MV-4-11 (cell line): ENCODE measurements around the gene MAP3K20.
A peak's percentile ranks its signal among the peaks of the same experiment; 100 is the strongest.
"Not testable (repeated sequence)": the region's sequence is repeated elsewhere in the genome, so short reads cannot be mapped to it uniquely, and the experiment has no call there.

Experiments used
- DNase-seq: peaks from one replicate; lab custom pipeline; 2025; lab: John Stamatoyannopoulos, UW

Gene MAP3K20

DNA sequence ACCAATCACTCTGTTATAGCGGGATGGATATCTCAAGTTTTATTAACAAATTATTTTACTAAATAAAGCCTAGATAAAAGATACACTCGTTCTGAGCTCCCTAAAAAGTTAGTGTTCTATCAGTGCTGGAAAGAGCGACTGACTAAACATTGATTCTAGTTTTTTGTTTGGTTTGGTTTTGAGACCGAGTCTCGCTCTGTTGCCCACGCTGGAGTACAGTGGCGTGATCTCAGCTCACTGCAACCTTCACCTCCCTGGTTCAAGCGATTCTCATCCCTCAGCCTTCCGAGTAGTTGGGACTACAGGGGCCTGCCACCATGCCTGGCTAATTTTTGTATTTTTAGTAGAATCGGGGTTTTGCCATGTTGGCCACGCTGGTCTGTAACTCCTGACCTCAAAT lies 205.2 kb downstream of the MAP3K20 start:
- DNase-seq, result no peak

DNA sequence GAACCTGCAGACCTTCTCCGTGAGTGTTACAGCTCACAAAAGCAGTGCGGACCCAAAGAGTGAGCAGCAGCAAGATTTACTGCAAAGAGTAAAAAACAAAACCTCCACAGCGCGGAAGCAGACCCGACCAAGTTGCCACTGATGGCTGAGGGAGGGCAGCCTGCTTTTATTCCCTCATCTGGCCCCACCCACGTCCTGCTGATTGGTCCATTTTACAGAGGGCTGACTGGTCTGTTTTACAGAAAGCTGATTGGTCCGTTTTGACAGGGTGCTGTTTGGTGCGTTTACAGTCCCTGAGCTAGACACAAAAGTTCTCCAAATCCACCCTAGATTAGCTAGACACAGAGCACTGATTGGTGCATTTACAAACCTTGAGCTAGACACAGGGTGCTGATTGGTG lies 206.3 kb downstream of the MAP3K20 start:
- DNase-seq, result not testable (repeated sequence)

DNA sequence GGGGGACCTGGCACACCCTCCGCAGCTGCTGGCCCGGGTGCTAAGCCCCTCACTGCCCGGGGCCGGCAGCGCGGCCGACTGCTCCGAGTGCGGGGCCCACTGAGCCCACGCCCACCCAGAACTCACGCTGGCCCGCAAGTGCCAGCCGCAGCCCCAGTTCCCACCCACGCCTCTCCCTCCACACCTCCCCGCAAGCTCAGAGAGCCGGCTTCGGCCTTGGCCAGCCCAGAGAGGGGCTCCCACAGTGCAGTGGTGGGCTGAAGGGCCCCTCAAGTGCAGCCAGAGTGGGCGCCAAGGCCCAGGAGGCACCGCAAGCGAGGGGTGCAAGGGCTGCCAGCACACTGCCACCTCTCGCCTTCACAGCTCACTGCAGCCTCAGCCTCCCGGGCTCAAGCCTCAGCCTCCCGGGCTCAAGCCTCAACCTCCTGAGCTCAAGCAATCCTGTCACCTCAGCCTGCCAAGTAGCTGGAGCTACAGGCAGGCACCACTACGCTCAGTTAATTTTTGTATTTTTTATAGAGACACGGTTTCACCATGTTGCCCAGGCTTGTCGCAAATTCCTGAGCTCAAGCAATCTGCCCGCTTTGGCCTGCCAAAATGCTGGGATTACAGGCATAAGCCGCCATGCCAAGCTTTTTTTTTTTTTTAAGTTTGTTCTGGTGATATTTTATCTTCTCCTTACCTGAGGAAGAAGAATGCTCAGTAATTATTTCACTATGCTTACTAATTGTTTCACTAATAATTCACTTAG lies 207.3 kb downstream of the MAP3K20 start:
- DNase-seq, result no peak

DNA sequence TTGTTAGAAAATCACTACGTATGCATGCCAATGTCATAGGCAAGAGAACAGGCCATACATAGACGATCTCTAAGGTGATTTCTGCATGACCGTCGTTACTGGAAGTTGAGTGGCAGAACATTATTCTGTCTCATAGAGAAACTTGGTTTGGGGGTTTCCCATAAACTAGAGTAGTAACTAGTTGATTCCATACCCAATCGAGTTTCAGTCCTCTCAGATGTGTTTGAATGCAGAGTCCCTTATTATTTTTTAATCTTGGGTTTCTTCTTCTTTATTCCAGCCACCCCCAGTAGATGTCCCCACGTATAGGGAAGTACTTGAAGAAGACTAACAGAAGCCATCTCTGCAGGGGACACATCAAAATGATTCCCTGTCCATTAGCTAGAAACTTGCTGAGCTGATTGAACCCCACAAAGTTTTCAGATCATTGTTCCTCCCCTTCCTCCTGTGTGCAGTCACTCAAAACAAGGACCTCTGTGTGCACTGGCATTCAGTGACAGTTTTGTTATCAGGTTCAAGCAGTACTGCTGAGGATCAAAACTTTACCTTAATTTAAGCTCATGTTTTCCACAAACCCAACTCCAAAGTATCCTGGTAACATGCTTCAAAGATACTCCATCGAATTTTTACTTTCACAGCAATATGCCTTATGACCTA lies 210.6 kb downstream of the MAP3K20 start:
- peak; percentile 27 for DNase-seq

DNA sequence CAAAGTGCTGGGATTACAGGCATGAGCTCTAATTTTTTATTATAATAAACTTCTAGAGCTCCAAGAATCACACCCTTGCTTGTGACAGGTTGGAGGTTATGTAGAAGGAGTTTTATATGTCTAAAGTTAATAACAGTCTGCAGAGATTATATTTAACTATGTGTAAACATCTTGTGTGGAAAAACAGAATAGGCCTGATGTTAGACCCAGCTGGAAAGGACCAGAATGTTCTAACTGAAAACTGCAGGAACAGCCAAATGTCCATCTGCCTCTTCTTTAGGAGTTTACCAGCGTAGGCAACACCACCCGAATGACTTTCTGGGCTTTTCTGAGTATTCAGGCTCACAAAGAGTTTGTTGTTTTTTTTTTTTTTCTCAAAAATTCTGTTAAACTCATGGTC lies 211.9 kb downstream of the MAP3K20 start:
- DNase-seq, result no peak

DNA sequence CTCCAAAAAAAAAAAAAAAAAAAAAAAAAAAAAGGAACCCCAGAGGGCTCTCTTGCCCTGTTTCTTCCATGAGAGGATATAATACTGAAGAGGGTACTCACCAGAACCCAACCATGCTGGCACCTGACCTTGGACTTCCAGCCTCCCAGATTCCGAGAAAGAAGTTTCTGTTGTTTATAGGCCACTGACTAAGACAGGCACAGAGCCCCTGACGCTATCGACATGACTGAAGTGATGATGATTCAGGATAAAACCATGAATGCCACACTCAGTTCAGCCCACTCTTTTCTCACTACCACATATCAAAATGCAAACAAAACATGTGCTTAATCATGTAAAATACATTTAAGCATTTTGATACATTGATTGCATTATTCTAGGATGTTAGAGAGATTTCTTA lies 212.9 kb downstream of the MAP3K20 start:
- DNase-seq, result no peak

DNA sequence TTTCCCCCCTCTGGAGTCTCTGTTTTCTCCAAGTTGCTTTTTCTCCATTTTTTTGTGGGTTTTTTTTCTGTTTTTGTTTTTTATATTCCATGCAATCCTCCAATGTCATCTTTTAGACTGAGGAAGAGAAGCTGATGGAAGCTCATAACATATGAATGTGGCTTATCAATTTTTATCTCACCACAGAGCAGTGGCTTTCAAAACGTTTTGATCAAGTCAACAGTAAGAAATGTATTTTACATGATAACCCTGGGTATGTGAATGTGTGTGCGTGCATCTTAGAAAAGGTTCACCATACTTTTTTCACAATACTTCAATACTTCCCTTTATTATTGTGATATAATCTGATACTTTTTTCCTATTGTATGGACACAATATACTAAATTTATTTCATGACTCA lies 214.4 kb downstream of the MAP3K20 start:
- DNase-seq, result no peak

DNA sequence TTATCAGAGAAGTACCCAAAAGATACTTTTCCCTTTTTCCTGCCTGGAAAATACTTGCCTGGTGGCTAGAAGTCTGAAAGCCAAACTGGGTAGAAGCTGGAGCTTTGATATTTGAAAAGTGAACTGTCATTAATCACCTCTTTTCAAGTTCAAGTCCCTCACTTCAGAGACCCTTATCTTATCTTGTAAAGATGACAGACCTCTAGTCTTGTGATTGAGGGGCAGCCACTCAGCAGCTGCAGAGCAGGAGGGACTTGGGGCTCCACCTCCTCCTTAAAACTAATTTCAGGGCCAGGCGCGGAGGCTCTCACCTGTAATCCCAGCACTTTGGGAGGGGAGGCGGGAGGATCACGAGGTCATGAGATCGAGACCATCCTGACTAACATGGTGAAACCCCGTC lies 214.9 kb downstream of the MAP3K20 start:
- no peak for DNase-seq

DNA sequence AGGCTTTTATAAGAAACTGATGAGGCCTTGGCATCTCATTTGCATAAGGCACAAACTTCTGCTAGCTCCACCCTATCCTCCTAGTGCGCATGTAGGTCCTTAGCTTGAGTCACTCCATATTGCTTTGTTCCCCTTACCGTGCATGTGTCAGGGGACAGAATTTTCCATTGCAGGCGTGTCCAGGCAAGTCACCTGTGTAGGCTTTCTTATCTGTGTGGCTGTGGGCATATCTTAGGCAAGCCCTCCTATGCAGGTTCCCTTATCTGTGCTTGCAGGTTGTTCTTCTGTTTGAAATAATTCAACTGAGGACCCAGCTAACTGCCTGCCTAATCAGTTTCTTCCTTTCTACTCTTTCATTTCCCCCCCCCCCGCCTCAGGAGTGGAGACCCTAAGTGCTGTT lies 215.8 kb downstream of the MAP3K20 start:
- DNase-seq, result no peak

DNA sequence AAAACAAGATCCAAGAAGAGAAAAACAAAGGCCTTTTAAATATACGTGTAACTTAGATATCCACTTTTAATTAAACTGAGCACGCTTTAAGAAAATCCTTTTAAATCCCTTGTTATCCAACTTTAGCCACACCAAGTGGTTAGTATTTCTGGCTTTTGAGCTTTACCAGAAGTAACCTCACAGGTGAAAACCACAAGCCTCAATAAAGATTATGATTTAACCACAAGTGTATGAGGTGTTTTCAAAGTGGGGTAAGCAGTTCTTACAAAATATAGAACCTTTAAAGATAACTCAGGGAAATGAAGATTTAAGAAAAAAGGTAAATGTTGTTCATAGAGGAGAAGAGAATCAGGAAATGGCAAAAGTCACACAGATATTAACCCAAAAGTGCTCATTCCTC lies 220.6 kb downstream of the MAP3K20 start:
- DNase-seq, result no peak

DNA sequence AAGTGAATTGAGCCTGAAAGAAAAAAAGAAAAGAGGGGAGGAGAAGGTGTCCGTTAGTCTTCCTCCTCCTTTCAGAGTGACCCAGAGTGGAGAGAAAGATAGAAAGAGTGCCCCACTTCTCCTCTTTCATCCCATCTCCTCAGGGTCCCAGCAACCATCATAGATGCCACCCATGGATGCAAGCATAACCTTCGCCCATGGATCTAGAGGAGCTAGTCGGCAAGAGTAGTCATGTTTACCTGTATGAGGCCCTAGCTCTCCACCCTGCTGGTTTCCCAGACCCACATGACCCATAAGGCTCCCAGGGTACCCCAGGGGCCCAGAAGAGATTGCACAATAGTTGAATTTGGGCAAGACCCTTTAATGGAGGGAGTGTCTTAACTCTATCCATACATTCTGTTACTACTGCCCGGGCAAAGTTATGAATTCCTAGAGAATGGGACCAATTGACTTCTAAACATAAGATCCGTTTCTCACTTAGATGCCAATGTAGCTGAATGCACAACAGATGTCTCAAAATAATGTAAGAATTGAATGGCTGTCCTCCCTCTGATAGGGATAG lies 223.0 kb downstream of the MAP3K20 start:
- DNase-seq, result no peak

DNA sequence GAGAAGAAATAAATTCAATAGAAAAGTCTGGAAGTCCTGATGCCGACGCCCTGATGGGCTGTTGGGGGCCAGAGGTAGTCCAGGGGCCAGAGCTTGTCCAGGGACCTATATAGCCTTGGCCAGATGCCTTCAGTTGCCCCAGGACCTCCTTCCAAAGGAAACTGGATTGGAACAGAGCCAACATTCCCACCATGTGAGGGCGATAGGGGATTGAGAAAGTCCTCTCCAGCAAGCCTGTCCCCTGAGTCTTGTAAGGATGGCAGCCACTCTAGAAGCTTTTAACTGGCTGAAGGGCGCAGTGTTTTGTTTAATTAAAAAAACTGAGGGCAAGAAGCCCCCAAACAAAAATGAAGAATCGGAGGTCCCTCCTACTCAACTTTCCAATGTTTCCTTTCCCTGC lies 224.1 kb downstream of the MAP3K20 start:
- no peak for DNase-seq

DNA sequence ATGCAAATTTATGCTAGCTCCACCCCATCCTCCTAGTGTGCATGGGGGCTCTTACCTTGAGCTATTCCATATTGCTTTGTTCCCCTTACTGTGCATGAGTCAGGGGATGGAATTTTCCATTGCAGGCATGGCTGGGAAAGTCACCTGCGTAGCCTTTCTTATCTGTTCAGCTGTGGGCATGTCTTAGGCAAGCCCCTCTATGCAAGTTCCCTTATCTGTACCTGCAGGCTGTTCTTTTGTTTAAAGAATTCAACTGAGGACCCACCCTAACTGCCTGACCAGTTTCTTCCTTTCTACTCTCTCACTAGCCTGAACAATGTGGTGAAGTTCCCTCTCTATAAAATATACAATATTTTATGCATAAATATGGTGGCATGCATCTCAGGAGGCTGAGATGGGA lies 224.8 kb downstream of the MAP3K20 start:
- DNase-seq, result no peak

DNA sequence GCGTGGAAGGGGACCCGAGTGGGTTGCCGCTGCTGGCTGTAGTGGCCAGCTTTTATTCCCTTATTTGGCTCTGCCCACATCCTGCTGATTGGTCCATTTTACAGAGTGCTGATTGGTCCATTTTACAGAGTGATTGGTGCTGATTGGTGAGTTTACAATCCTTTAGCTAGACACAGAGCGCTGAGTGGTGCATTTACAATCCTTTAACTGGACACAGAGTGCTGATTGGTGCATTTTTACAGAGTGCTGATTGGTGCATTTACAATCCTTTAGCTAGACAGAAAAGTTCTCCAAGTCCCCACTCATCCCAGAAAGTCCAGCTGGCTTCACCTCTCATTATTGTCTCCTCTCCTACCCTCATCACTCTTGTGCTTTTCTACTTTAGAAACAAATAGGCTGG lies 225.9 kb downstream of the MAP3K20 start:
- not testable (repeated sequence) for DNase-seq

DNA sequence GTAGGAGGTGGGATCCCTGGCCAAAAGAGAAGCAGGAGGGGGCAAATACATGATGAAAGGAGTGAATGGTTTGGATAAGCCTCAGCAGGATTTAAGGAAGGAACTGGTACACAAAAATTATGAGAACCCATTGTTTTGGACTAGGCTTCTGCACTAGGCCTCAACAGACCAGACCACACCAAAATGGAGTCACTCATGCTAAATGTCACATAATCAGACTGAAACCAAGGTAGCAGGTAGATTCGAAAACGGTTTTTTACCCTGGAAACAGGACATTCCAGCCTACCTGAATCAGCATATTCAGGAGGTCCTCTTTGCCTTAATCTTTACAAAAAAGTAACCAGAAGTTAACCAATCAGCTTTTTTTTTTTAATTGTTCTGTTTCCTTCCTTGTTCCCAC lies 229.7 kb downstream of the MAP3K20 start:
- DNase-seq, result no peak

DNA sequence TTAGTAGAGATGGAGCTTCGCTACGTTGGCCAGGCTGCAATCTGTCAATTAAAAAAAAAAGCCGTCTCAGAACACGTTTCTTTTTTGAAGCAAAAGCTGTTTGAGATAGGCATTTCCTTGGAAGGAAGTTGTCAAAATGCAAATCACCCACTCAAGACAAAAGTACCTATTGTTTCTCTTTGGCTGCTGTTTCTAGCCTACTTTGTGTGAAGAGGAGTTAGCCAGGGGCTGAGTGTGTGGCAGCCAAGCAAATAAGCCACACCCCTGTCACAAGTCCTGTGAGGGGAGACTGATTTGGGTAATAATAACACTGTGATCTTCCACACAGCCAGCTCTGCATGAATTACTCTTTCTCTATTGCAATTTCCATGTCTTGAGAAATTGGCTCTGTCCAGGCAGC lies 231.6 kb downstream of the MAP3K20 start:
- DNase-seq, result no peak

DNA sequence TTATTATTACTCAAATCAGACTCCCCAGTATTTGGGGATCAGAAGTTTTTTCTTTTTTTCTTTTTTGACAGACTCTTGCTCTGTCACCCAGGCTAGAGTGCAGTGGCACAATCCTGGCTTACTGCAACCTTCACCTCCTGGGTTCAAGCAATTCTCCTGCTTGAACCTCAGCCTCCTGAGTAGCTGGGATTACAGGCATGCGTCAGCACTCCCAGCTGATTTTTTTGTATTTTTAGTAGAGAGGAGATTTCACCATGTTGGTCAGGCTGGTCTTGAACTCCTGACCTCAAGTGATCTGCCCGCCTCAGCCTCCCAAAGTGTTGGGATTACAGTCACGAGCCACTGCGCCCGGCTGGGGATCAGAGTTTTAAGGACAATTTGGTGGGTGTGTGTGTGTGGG lies 233.7 kb downstream of the MAP3K20 start:
- not testable (repeated sequence) for DNase-seq

DNA sequence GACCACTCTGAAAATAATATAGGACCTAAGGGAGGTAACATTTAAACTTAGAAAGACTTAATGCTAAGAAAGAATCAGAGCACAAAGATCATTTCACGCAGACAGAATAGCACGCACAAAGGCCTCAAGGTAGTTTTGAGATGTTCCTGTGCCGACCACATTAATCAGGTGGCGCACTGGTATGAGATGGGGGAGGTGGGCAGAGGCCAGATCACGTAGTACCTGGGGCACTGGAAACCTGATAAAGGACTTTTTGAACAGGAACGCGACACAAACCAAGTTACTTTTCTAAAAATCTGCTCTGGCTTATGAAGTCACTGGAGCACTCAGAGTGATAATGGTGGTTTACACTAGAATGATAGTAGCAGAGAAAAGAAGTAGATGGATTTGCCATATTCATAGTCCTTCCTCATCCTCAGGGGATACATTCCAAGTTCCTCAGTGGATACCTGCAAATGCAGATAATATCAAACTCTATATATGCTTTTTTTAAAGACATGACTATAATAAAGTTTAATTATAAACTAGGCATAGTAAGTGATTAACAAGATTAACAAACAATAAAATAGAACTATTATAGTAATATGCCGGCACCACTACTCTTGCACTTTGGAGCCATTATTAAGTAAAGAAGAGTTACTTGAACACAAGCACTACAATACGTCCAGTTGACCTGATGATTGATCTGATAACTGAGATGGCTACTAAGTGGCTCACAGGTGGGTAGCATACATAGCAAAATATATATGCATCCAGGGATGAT lies 236.4 kb downstream of the MAP3K20 start:
- DNase-seq, result no peak
